SJSA1 (cell line): Measurements from ENCODE around the gene POLDIP2. TPM values are rescaled to one million over a fixed set of nuclear protein-coding genes. Genes with fewer than 3 reads are reported as not detected.

Source experiments
- DNase-seq, 2 experiments: peaks; one replicate each; pipeline ENCODE4 v3.0.0-alpha.2; 2015 to 2020; ENCODE audit warnings: low spot score in 2 of 2, low read depth in 1 of 2
- H3K27ac ChIP-seq: fragments of 250-450 bp; sonication (Bioruptor Pico); 2 replicates; pipeline ENCODE4 v1.5.1; 2020; ENCODE audit warnings: mild to moderate bottlenecking, moderate library complexity
- H3K27me3 ChIP-seq: fragments of 250-450 bp; sonication (Bioruptor Pico); replicated peaks from 2 replicates; pipeline ENCODE4 v1.5.1; 2020; ENCODE audit warnings: mild to moderate bottlenecking, moderate library complexity
- H3K36me3 ChIP-seq: fragments of 250-450 bp; sonication (Bioruptor Pico); 2 replicates; pipeline ENCODE4 v1.5.1; 2020; ENCODE audit warnings: mild to moderate bottlenecking
- H3K4me1 ChIP-seq: fragments of 250-450 bp; sonication (Bioruptor Pico); replicated peaks from 2 replicates; pipeline ENCODE4 v1.6.1; 2021; ENCODE audit warnings: mild to moderate bottlenecking
- H3K4me3 ChIP-seq: fragments of 250-450 bp; sonication (Bioruptor Pico); 2 replicates; pipeline ENCODE4 v1.5.1; 2020; ENCODE audit warnings: mild to moderate bottlenecking
- H3K9me3 ChIP-seq: fragments of 250-450 bp; sonication (Bioruptor Pico); replicated peaks from 2 replicates; pipeline ENCODE4 v1.5.1; 2020; ENCODE audit warnings: mild to moderate bottlenecking
- total RNA-seq: library from RNA; depleted of rRNA; stranded (reverse); fragments of >200 nt; shearing (Covaris generic); gene quantifications from 2 replicates; pipeline ENCODE4 v1.2.3, GENCODE V29; 2014

POLDIP2 gene
- total RNA-seq, 1 experiment from 2014 or later = 110 TPM

GRCh38 chr17:28333083-28333746 is 24.1 kb downstream of the POLDIP2 start:
- peaks cover 21% of the 10 kb centered on the region for H3K4me1 ChIP-seq
- peaks cover 32% of the 10 kb centered on the region for H3K36me3 ChIP-seq
- no peak overlapping the region for H3K27ac ChIP-seq
- H3K27me3 ChIP-seq = no peaks in the 10 kb centered on the region
- H3K9me3 ChIP-seq = no peaks in the 10 kb centered on the region
- no peak for DNase-seq
- H3K4me3 ChIP-seq = no peak overlapping the region

GRCh38 chr17:28331891-28332420 is 25.4 kb downstream of the POLDIP2 start:
- DNase-seq = no peak
- peaks cover 13% of the 10 kb centered on the region for H3K4me1 ChIP-seq
- no peak overlapping the region for H3K4me3 ChIP-seq
- H3K9me3 ChIP-seq = no peaks in the 10 kb centered on the region
- no peak overlapping the region for H3K27ac ChIP-seq
- H3K36me3 ChIP-seq = peaks cover 37% of the 10 kb centered on the region
- no peaks in the 10 kb centered on the region for H3K27me3 ChIP-seq

GRCh38 chr17:28330671-28331070 is 26.7 kb downstream of the POLDIP2 start:
- Histone ChIP-seq H3K36me3 (peaks cover 40% of the 10 kb centered on the region), H3K4me1 (peaks cover 7% of the 10 kb centered on the region)
- no peak for DNase-seq

GRCh38 chr17:28328325-28328724 is 29.0 kb downstream of the POLDIP2 start:
- Histone ChIP-seq H3K4me1 (no peaks in the 10 kb centered on the region), H3K27ac (no peak overlapping the region), H3K36me3 (peaks cover 37% of the 10 kb centered on the region), H3K27me3 (no peaks in the 10 kb centered on the region), H3K9me3 (no peaks in the 10 kb centered on the region), H3K4me3 (no peak overlapping the region)
- DNase-seq = no peak

More at GRCh38 chr17:28330671-28331070, 26.7 kb downstream of the POLDIP2 start:
- Histone ChIP-seq H3K27ac (no peak overlapping the region), H3K27me3 (no peaks in the 10 kb centered on the region), H3K4me3 (no peak overlapping the region), H3K9me3 (no peaks in the 10 kb centered on the region)

- no peaks in the 10 kb centered on the region for H3K4me1 ChIP-seq
- no peak overlapping the region for H3K27ac ChIP-seq
- H3K36me3 ChIP-seq = peaks cover 37% of the 10 kb centered on the region
- no peaks in the 10 kb centered on the region for H3K9me3 ChIP-seq
- H3K27me3 ChIP-seq = no peaks in the 10 kb centered on the region
- H3K4me3 ChIP-seq = no peak overlapping the region
- no peak for DNase-seq
Measured at GRCh38 chr17:28327709-28328108, 29.6 kb downstream of the POLDIP2 start.

- H3K27me3 ChIP-seq = no peaks in the 10 kb centered on the region
- H3K9me3 ChIP-seq = no peaks in the 10 kb centered on the region
- H3K4me3 ChIP-seq = no peak overlapping the region
- no peak overlapping the region for H3K27ac ChIP-seq
- H3K4me1 ChIP-seq = no peaks in the 10 kb centered on the region
- H3K36me3 ChIP-seq = peaks cover 37% of the 10 kb centered on the region
- DNase-seq = peak in 1 of 2 experiments; percentile 17
Measured at GRCh38 chr17:28327031-28327607, 30.2 kb downstream of the POLDIP2 start.

- H3K4me3 ChIP-seq = no peak overlapping the region
- H3K36me3 ChIP-seq = peaks cover 37% of the 10 kb centered on the region
- H3K27me3 ChIP-seq = no peaks in the 10 kb centered on the region
- no peak overlapping the region for H3K27ac ChIP-seq
- no peak for DNase-seq
- H3K9me3 ChIP-seq = no peaks in the 10 kb centered on the region
- H3K4me1 ChIP-seq = no peaks in the 10 kb centered on the region
Measured at GRCh38 chr17:28326114-28326513, 31.2 kb downstream of the POLDIP2 start.

GRCh38 chr17:28325211-28325610 is 32.1 kb downstream of the POLDIP2 start:
- Histone ChIP-seq H3K4me3 (no peak overlapping the region), H3K4me1 (peaks cover 3% of the 10 kb centered on the region), H3K27me3 (no peaks in the 10 kb centered on the region), H3K9me3 (no peaks in the 10 kb centered on the region), H3K27ac (no peak overlapping the region), H3K36me3 (peaks cover 44% of the 10 kb centered on the region)
- DNase-seq = peak in 1 of 2 experiments; percentile 7

- DNase-seq = no peak
Measured at GRCh38 chr17:28324781-28325180, 32.5 kb downstream of the POLDIP2 start.

GRCh38 chr17:28324267-28324745 is 33.0 kb downstream of the POLDIP2 start:
- Histone ChIP-seq H3K36me3 (peaks cover 39% of the 10 kb centered on the region), H3K9me3 (no peaks in the 10 kb centered on the region), H3K27ac (no peak overlapping the region), H3K27me3 (no peaks in the 10 kb centered on the region), H3K4me3 (no peak overlapping the region), H3K4me1 (peaks cover 12% of the 10 kb centered on the region)
- no peak for DNase-seq

More at GRCh38 chr17:28324781-28325180, 32.5 kb downstream of the POLDIP2 start:
- Histone ChIP-seq H3K27ac (no peak overlapping the region), H3K4me3 (no peak overlapping the region), H3K4me1 (peaks cover 7% of the 10 kb centered on the region), H3K9me3 (no peaks in the 10 kb centered on the region), H3K27me3 (no peaks in the 10 kb centered on the region), H3K36me3 (peaks cover 43% of the 10 kb centered on the region)

GRCh38 chr17:28320215-28321061 is 36.9 kb downstream of the POLDIP2 start:
- DNase-seq = no peak

GRCh38 chr17:28319598-28319935 is 37.8 kb downstream of the POLDIP2 start:
- H3K4me1 ChIP-seq = peaks cover 20% of the 10 kb centered on the region
- no peaks in the 10 kb centered on the region for H3K27me3 ChIP-seq
- peak overlapping the region; percentile 57 for H3K4me3 ChIP-seq
- H3K36me3 ChIP-seq = 0 out of 2 replicates have a peak, but pooled peaks cover 7% of the 10 kb centered on the region
- no peak for DNase-seq
- 0 out of 2 replicates have a peak overlapping the region, but pooled peaks have one; percentile 2 for H3K27ac ChIP-seq
- no peaks in the 10 kb centered on the region for H3K9me3 ChIP-seq

More at GRCh38 chr17:28320215-28321061, 36.9 kb downstream of the POLDIP2 start:
- H3K9me3 ChIP-seq = no peaks in the 10 kb centered on the region
- no peak overlapping the region for H3K27ac ChIP-seq
- peak overlapping the region; percentile 57 for H3K4me3 ChIP-seq
- H3K27me3 ChIP-seq = no peaks in the 10 kb centered on the region
- 0 out of 2 replicates have a peak, but pooled peaks cover 7% of the 10 kb centered on the region for H3K36me3 ChIP-seq
- H3K4me1 ChIP-seq = peaks cover 20% of the 10 kb centered on the region

- peaks cover 20% of the 10 kb centered on the region for H3K4me1 ChIP-seq
- peak within 1 kb of the TSS; percentile 57 for H3K4me3 ChIP-seq
- peak; percentile 94 to 95 for DNase-seq
- 0 out of 2 replicates have a peak, but pooled peaks cover 7% of the 10 kb centered on the region for H3K36me3 ChIP-seq
- no peaks in the 10 kb centered on the region for H3K27me3 ChIP-seq
- H3K27ac ChIP-seq = 0 out of 2 replicates have a peak within 1 kb of the TSS, but pooled peaks have one; percentile 2
- H3K9me3 ChIP-seq = no peaks in the 10 kb centered on the region
Measured at GRCh38 chr17:28318759-28319597, 38.3 kb downstream of the POLDIP2 start, which contains the start of gene TMEM97. TMEM97 (plus strand) TSS chr17:28319200; CDS start chr17:28319240, 40 bp downstream.
